Heart left ventricle (tissue), 16 donors: ENCODE results near the gene KRT32. TPM values are rescaled to one million over a fixed set of nuclear protein-coding genes. Genes with fewer than 3 reads are reported as not detected.

Experiments used
- ATAC-seq, 4 donors: fragments of 200-7000 bp; cut with Tn5 transposase; one replicate each; pipeline ENCODE4 v1.9.1; 2020 to 2022; ENCODE audit warnings: moderate library complexity in 4 of 4, mild to moderate bottlenecking in 3 of 4, moderate number of reproducible peaks in 1 of 4
- DNase-seq, 5 donors: peaks; one replicate each; pipeline ENCODE4 v3.0.0-alpha.2; 2020
- H3K27ac ChIP-seq, 12 donors: fragments of 200-600 bp; sonication (generic) in 4 of 12; one replicate each; pipeline versions ENCODE4 v1.5.0 to v1.8.0; 2016 to 2022; ENCODE audit warnings: mild to moderate bottlenecking in 2 of 12
- H3K27me3 ChIP-seq, 9 donors: fragments of 200-600 bp; sonication (generic) in 2 of 9; one replicate each; pipeline versions ENCODE4 v1.5.1 to v1.8.0; 2016 to 2022; ENCODE audit warnings: mild to moderate bottlenecking in 3 of 9
- H3K36me3 ChIP-seq, 9 donors: fragments of 200-600 bp; sonication (generic) in 2 of 9; one replicate each; pipeline versions ENCODE4 v1.5.0 to v1.8.0; 2018 to 2022; ENCODE audit warnings: mild to moderate bottlenecking in 2 of 9
- H3K4me1 ChIP-seq, 12 donors: fragments of 200-600 bp; sonication (generic) in 4 of 12; one replicate each; pipeline versions ENCODE4 v1.5.0 to v1.8.0; 2016 to 2022; ENCODE audit warnings: mild to moderate bottlenecking in 3 of 12
- H3K4me3 ChIP-seq, 12 donors: fragments of 200-600 bp; sonication (generic) in 4 of 12; one replicate each; pipeline versions ENCODE4 v1.5.0 to v1.8.0; 2017 to 2022; ENCODE audit warnings: mild to moderate bottlenecking in 9 of 12, moderate library complexity in 4 of 12
- H3K9me3 ChIP-seq, 12 donors: fragments of 200-600 bp; sonication (generic) in 4 of 12; one replicate each; pipeline versions ENCODE4 v1.5.0 to v1.8.0; 2016 to 2022; ENCODE audit warnings: mild to moderate bottlenecking in 1 of 12
- POLR2A ChIP-seq, 2 donors: fragments of 450-650 bp; IDR thresholded peaks; one replicate each; pipeline ENCODE4 v1.6.1; 2017; ENCODE audit warnings: antibody characterized with exemption in 2 of 2, mild to moderate bottlenecking in 2 of 2, moderate library complexity in 2 of 2
- WGBS, 4 donors: extraction: QIAGEN DNeasy Blood & Tissue Kit in 2 of 4; methylation state at CpG; one replicate each; pipeline versions ENCODE4 v1.1.5 to v1.1.7; 2013 to 2018; 5-methylcytosine and 5-hydroxymethylcytosine counted together
- intact Hi-C, 10 donors: fragments of 100-400 bp; cut with DNase I; formaldehyde crosslinking; loops; one replicate each; pipeline versions ENCODE4 v1.11.1 to v1.14.2; 2022
- polyA plus RNA-seq, 2 donors: library from polyadenylated mRNA; stranded (reverse); fragments of 200-250 nt; gene quantifications; one replicate each; pipeline ENCODE4 v1.2.3, GENCODE V29; 2013
- total RNA-seq, 9 donors: library from RNA; depleted of rRNA in 2 of 9; stranded (reverse); fragments of >200 nt in 2 of 9; fragmentation: NEBNext Ultra II Directional in 3 of 9; extraction: Animal tissue kit (Norgen Biotek cat#: 25700) in 3 of 9; gene quantifications; one replicate each; pipeline versions ENCODE4 v1.1.0 to v1.2.4, GENCODE V29; 2016 to 2023
- TF ChIP-seq, protein P1 (sequence below), 12 donors: fragments of 200-600 bp; sonication (generic) in 4 of 12; IDR thresholded peaks; one replicate each; pipeline versions ENCODE4 v1.5.0 to v1.8.0; 2018 to 2022; ENCODE audit warnings: antibody characterized with exemption in 12 of 12, mild to moderate bottlenecking in 5 of 12
- donor health status: ischemic (EF 13 %, LVEDD 7.1; RV severe dilation, severe dysfunction).
- donor health status: healthy with polysubstance abuse.
- donor health status: DM: no; HTN: yes; CAD: no.
- donor health status: DM: no; HTN: no; CAD: no.
- donor health status: ischemic (EF 25% LVEDD 6.9; RV normal size, moderate dysfunction).
- donor health status: ischemic (EF 25% LVEDD 5.7; RV mildly dilated, moderate dysfunction).
- donor health status: healthy.
- donor health status: DM: yes; HTN: yes; CAD: no.
- donor health status: ischemic (EF 35%, LVEDD 5.7; RV mildly dilated, moderate dysfunction).
- donor health status: nonischemic (EF 11% LVEDD 7.7; RV severe dilation, severe dysfunction).
- donor health status: DM: yes; HTN: yes; CAD: no.
- donor health status: PGD.
- donor health status: ischemic (EF 29% LVEDD 5.4; RV normal size, mild dysfunction).
- donor health status: nonischemic (EF 23%, LVEDD 6.1; RV moderate dilation, normal function).

The KRT32 gene
- total and polyA plus RNA-seq, 11 donors = 0.16 to 0.27 (median 0.21) TPM; not detected in 7

GRCh38 chr17:41444640-41445039 lies 22.5 kb downstream of the KRT32 start:
- Histone ChIP-seq H3K27ac (no peak overlapping the region), H3K27me3 (peaks cover 0 to 39% (median 4%) of the 10 kb centered on the region in 9 donors), H3K4me1 (no peaks in the 10 kb centered on the region), H3K36me3 (no peaks in the 10 kb centered on the region), H3K9me3 (no peaks in the 10 kb centered on the region), H3K4me3 (no peak overlapping the region)
- DNase-seq = no peak
- TF ChIP-seq, protein P1, sequence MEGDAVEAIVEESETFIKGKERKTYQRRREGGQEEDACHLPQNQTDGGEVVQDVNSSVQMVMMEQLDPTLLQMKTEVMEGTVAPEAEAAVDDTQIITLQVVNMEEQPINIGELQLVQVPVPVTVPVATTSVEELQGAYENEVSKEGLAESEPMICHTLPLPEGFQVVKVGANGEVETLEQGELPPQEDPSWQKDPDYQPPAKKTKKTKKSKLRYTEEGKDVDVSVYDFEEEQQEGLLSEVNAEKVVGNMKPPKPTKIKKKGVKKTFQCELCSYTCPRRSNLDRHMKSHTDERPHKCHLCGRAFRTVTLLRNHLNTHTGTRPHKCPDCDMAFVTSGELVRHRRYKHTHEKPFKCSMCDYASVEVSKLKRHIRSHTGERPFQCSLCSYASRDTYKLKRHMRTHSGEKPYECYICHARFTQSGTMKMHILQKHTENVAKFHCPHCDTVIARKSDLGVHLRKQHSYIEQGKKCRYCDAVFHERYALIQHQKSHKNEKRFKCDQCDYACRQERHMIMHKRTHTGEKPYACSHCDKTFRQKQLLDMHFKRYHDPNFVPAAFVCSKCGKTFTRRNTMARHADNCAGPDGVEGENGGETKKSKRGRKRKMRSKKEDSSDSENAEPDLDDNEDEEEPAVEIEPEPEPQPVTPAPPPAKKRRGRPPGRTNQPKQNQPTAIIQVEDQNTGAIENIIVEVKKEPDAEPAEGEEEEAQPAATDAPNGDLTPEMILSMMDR (IDR thresholded peaks at IDR 0.05) = no peak
- no peak for TF ChIP-seq POLR2A (IDR thresholded peaks at IDR 0.05)
- intact Hi-C loops = no loop called here
- 50 to 73% (median 60%) methylated on average over 3 of the region's 3 CpGs for WGBS, 4 donors
- no peak for ATAC-seq

DNA sequence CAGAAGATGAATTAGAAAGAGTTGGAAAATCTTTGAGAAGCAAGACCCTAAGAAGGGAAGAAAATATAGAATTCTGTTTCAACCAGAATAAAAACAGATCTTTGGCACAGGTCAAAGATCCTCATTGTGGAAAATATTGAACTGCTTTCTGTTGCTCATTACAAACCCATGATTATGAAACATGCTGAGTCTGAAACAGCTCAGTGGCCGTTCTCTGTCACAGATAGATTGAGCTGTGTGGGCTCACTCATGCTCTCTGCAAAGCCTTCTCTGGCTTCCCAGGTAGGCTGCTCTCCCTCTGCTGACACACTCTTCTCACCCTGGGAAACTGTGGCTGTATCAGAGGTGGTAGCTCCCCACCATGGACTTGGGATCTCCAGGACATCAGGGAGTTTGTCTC lies 23.0 kb downstream of the KRT32 start:
- TF ChIP-seq POLR2A (IDR thresholded peaks at IDR 0.05) = no peak
- no peaks in the 10 kb centered on the region for H3K36me3 ChIP-seq
- H3K27ac ChIP-seq = no peak overlapping the region
- no peak overlapping the region for H3K4me3 ChIP-seq
- H3K4me1 ChIP-seq = no peaks in the 10 kb centered on the region
- no peak for ATAC-seq
- intact Hi-C loops = no loop called here
- 54 to 78% (median 62%) methylated on average over 1 of the region's 1 CpG for WGBS, 4 donors
- H3K9me3 ChIP-seq = no peaks in the 10 kb centered on the region
- no peak for DNase-seq
- peaks cover 0 to 42% (median 4%) of the 10 kb centered on the region in 9 donors for H3K27me3 ChIP-seq

DNA sequence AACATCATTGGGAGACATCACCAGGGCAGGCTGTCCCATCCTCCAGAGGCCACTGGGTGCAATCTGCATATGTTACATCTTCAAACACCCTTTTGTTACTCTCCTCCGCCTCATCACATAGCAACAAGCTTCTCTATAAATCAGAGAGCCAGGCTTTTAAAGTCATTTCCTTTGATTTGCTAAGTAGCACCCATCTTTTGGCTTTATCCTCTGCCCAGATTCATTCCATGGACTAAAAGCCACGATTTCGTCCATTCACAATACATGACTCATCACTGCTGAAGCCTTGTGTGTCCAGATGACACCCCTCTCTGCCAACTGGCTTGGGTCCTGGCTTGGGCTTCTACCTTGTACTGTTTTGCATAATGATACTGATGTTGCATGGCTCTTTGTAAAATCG lies 24.4 kb downstream of the KRT32 start:
- ATAC-seq (no peak), DNase-seq (no peak)
- peaks cover 0 to 30% (median 4%) of the 10 kb centered on the region in 9 donors for H3K27me3 ChIP-seq
- intact Hi-C loops = no loop called here
- H3K36me3 ChIP-seq = no peaks in the 10 kb centered on the region
- no peak overlapping the region for H3K4me3 ChIP-seq
- no peaks in the 10 kb centered on the region for H3K4me1 ChIP-seq
- no peak overlapping the region for H3K27ac ChIP-seq
- no peaks in the 10 kb centered on the region for H3K9me3 ChIP-seq
- WGBS, 4 donors = 79 to 89% (median 83%) methylated on average over 4 of the region's 4 CpGs
- TF ChIP-seq POLR2A (IDR thresholded peaks at IDR 0.05) = no peak
- TF ChIP-seq, protein P1 (IDR thresholded peaks at IDR 0.05) = no peak

- TF ChIP-seq, protein P1 (IDR thresholded peaks at IDR 0.05) = no peak
- no peak for TF ChIP-seq POLR2A (IDR thresholded peaks at IDR 0.05)
- H3K27me3 ChIP-seq = peaks cover 0 to 28% (median 4%) of the 10 kb centered on the region in 9 donors
- DNase-seq (no peak), ATAC-seq (no peak)
- H3K9me3 ChIP-seq = no peaks in the 10 kb centered on the region
- intact Hi-C loops = no loop called here
- WGBS, 4 donors = 90 to 94% (median 92%) methylated on average over 8 to 10 of the region's 10 CpGs
- H3K4me1 ChIP-seq = no peaks in the 10 kb centered on the region
- no peak within 1 kb of the TSS for H3K27ac ChIP-seq
- no peaks in the 10 kb centered on the region for H3K36me3 ChIP-seq
- no peak within 1 kb of the TSS for H3K4me3 ChIP-seq
Measured at GRCh38 chr17:41440531-41441033, 26.6 kb downstream of the KRT32 start, which contains the start of gene KRT38. Gene KRT38, minus strand, starts transcription at chr17:41440983. Its CDS starts 62 bp downstream, at chr17:41440921.

GRCh38 chr17:41439375-41439774 lies 27.8 kb downstream of the KRT32 start:
- TF ChIP-seq, protein P1 (IDR thresholded peaks at IDR 0.05) = no peak
- TF ChIP-seq POLR2A (IDR thresholded peaks at IDR 0.05) = no peak

More at GRCh38 chr17:41439375-41439774, 27.8 kb downstream of the KRT32 start:
- peaks cover 0 to 27% (median 4%) of the 10 kb centered on the region in 9 donors for H3K27me3 ChIP-seq
- DNase-seq (no peak), ATAC-seq (no peak)
- intact Hi-C loops = no loop called here
- no peak overlapping the region for H3K4me3 ChIP-seq
- no peaks in the 10 kb centered on the region for H3K36me3 ChIP-seq
- no peaks in the 10 kb centered on the region for H3K9me3 ChIP-seq
- peaks cover 0 to 5% (median 0%) of the 10 kb centered on the region in 12 donors for H3K4me1 ChIP-seq
- no peak overlapping the region for H3K27ac ChIP-seq
- 60 to 79% (median 70%) methylated on average over 4 to 5 of the region's 5 CpGs for WGBS, 4 donors
